Nephron (organoid): ENCODE data around the gene GNPTG.

Source experiments
- H3K27ac Mint-ChIP-seq, 3 experiments: 2 replicates each; pipeline ENCODE4 v1.8.0; 2020; ENCODE audit warnings: mixed read lengths in 3 of 3, mild to moderate bottlenecking in 2 of 3, moderate library complexity in 1 of 3
- H3K27me3 Mint-ChIP-seq: 2 replicates; pipeline ENCODE4 v1.8.0; 2021; ENCODE audit warnings: low read depth, mild to moderate bottlenecking, moderate library complexity, mixed read lengths
- H3K36me3 Mint-ChIP-seq: 2 replicates; pipeline ENCODE4 v1.8.0; 2020; ENCODE audit warnings: low read depth, mixed read lengths
- H3K4me1 Mint-ChIP-seq: 2 replicates; pipeline ENCODE4 v1.8.0; 2020; ENCODE audit warnings: mixed read lengths
- H3K4me3 Mint-ChIP-seq, 3 experiments: 2 replicates each; pipeline ENCODE4 v1.8.0; 2020; ENCODE audit warnings: mild to moderate bottlenecking in 3 of 3, mixed read lengths in 3 of 3, moderate library complexity in 2 of 3
- H3K9me3 Mint-ChIP-seq: 2 replicates; pipeline ENCODE4 v1.8.0; 2020; ENCODE audit warnings: mixed read lengths
- TF ChIP-seq, protein P1 (sequence below), 3 experiments: fragments of 200-600 bp; sonication (generic); IDR thresholded peaks; one replicate each; pipeline ENCODE4 v1.5.0; 2021; ENCODE audit warnings: antibody characterized with exemption in 3 of 3; ENCODE audit not compliant: unreplicated experiment in 3 of 3

GNPTG gene

DNA sequence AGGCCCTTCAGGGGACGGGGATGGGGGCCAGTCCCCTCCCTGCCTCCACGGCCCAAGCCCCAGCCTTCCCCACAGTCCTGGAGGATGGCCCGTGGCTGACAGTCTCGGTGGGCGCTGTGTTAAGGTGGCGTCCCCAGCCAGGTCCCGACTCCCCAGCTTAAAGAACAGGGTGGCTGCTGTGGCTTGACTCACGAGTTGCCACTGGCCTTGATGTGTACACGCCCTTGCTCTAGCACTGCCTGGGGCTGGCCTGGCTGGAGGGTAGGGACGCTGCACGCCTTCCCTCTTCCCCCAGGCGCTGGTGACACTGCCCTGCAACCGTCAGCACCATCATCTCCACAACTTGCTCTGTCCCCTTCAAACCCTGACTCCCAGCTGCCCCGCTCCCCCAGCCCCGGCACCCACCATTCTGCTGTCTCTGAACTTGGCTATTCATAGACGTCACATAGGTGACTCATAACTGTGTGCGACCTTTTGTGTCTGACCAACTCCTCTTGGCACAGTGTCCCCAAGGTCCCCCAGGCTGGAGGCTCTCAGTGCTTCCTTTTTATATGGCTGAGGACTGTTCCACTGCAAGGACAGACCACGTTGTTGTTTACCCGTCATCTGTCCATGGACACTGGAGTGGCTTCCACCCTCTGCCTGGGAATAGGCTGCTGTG, 6.3 kb downstream of the GNPTG start:
- no peaks in the 10 kb centered on the region for H3K9me3 Mint-ChIP-seq
- TF ChIP-seq, protein P1, sequence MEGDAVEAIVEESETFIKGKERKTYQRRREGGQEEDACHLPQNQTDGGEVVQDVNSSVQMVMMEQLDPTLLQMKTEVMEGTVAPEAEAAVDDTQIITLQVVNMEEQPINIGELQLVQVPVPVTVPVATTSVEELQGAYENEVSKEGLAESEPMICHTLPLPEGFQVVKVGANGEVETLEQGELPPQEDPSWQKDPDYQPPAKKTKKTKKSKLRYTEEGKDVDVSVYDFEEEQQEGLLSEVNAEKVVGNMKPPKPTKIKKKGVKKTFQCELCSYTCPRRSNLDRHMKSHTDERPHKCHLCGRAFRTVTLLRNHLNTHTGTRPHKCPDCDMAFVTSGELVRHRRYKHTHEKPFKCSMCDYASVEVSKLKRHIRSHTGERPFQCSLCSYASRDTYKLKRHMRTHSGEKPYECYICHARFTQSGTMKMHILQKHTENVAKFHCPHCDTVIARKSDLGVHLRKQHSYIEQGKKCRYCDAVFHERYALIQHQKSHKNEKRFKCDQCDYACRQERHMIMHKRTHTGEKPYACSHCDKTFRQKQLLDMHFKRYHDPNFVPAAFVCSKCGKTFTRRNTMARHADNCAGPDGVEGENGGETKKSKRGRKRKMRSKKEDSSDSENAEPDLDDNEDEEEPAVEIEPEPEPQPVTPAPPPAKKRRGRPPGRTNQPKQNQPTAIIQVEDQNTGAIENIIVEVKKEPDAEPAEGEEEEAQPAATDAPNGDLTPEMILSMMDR (IDR thresholded peaks at IDR 0.05; ENCODE audit: unreplicated experiment in 3 of 3), result no peak

DNA sequence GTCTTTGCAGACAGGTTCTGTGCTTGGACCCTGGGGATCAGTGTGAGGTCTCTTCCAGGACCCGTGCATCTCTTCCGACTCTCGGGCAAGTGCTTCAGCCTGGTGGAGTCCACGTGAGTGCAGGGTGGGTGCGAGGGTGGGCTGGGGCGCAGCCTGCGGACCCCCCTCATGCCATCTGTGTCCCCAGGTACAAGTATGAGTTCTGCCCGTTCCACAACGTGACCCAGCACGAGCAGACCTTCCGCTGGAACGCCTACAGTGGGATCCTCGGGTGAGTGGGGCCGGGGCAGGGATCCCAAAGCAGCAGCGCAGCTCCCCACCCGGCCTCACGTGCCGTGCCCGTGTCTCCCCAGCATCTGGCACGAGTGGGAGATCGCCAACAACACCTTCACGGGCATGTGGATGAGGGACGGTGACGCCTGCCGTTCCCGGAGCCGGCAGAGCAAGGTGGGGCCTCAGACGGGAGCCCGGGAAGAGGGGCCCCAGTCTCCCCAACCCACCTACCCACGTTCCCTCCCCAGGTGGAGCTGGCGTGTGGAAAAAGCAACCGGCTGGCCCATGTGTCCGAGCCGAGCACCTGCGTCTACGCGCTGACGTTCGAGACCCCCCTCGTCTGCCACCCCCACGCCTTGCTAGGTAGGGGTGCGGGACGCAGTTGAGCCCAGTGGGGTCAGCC, 10.1 kb downstream of the GNPTG start:
- peaks cover 4% of the 10 kb centered on the region for H3K4me1 Mint-ChIP-seq
- no peak overlapping the region for H3K27ac Mint-ChIP-seq
- no peaks in the 10 kb centered on the region for H3K27me3 Mint-ChIP-seq
- no peak overlapping the region for H3K4me3 Mint-ChIP-seq
- peaks cover 4% of the 10 kb centered on the region for H3K36me3 Mint-ChIP-seq
- H3K9me3 Mint-ChIP-seq, result no peaks in the 10 kb centered on the region
- TF ChIP-seq, protein P1 (IDR thresholded peaks at IDR 0.05; ENCODE audit: unreplicated experiment in 3 of 3), result no peak

More for the DNA sequence above, 6.3 kb downstream of the GNPTG start:
- Mint-ChIP-seq H3K4me3 (peak overlapping the region in 1 of 3 experiments; percentile 6), H3K4me1 (peaks cover 17% of the 10 kb centered on the region), H3K27me3 (no peaks in the 10 kb centered on the region), H3K36me3 (no peaks in the 10 kb centered on the region), H3K27ac (no peak overlapping the region)

DNA sequence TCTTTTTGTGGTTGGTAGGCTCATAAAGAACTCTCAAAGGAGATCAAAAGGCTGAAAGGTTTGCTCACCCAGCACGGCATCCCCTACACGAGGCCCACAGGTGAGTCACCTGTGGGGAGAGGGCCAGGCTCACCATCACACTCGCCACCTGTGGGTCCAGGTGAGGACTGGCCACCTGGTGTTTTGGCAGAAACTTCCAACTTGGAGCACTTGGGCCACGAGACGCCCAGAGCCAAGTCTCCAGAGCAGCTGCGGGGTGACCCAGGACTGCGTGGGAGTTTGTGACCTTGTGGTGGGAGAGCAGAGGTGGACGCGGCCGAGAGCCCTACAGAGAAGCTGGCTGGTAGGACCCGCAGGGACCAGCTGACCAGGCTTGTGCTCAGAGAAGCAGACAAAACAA, 11.1 kb downstream of the GNPTG start:
- TF ChIP-seq, protein P1 (IDR thresholded peaks at IDR 0.05; ENCODE audit: unreplicated experiment in 3 of 3), result no peak
- Mint-ChIP-seq H3K4me3 (no peak overlapping the region), H3K4me1 (peaks cover 4% of the 10 kb centered on the region), H3K9me3 (no peaks in the 10 kb centered on the region), H3K36me3 (peaks cover 4% of the 10 kb centered on the region), H3K27ac (no peak overlapping the region), H3K27me3 (no peaks in the 10 kb centered on the region)

DNA sequence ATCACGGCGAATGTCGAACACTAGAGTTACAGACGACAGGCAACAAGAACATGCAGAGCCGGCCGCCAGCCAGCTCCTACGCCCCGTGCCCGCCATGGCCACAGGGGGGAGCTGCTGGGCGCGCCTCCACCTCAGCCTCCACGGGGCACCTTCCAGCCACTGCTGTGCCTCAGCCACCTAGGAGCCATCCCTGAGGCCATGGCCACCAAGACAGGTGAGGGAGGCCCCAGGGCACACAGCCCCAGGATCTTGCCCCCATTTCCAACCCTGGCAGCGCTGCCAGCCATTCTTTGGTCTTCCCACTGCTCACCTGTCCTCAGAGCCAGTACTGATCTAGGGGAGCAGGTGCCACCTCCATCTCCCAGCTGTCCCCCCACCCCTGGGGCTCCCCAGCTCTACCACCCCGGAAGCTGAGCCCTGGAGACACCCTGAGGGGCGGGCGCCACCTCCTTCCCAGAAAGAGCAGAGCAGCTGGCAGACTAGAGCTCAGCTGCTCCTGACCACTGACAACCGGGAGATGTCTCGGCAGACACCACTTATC, 11.8 kb downstream of the GNPTG start:
- H3K4me3 Mint-ChIP-seq, result no peak overlapping the region
- peak overlapping the region in 1 of 3 experiments; percentile 37 for H3K27ac Mint-ChIP-seq
- no peaks in the 10 kb centered on the region for H3K27me3 Mint-ChIP-seq
- H3K36me3 Mint-ChIP-seq, result peaks cover 4% of the 10 kb centered on the region
- peaks cover 4% of the 10 kb centered on the region for H3K4me1 Mint-ChIP-seq
- TF ChIP-seq, protein P1 (IDR thresholded peaks at IDR 0.05; ENCODE audit: unreplicated experiment in 3 of 3), result peak; percentile 50 to 72 (median 66)
- H3K9me3 Mint-ChIP-seq, result no peaks in the 10 kb centered on the region

DNA sequence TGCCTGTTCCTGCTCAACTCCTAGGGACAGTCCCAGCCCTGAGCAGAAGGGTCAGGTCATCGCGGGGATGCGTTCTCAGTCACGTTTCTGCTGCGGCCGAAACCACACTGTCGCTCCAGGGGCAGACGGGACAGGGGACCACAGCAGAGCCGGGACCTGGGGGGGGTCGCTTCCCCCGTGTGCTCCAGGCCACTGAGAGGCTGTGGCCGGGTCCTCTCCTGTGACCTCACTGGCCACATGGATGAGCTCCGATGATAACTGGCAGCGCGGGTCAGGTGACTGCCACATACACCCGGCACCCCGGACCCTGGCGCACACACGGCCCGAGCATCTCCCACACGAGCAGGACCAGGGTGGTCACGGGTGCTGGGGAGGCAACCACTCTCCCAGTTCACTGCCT, 12.8 kb downstream of the GNPTG start:
- H3K4me1 Mint-ChIP-seq, result peaks cover 4% of the 10 kb centered on the region
- H3K9me3 Mint-ChIP-seq, result no peaks in the 10 kb centered on the region
- TF ChIP-seq, protein P1 (IDR thresholded peaks at IDR 0.05; ENCODE audit: unreplicated experiment in 3 of 3), result no peak
- peaks cover 4% of the 10 kb centered on the region for H3K36me3 Mint-ChIP-seq
- no peaks in the 10 kb centered on the region for H3K27me3 Mint-ChIP-seq
- H3K27ac Mint-ChIP-seq, result no peak overlapping the region
- H3K4me3 Mint-ChIP-seq, result no peak overlapping the region
